VCaP (cell line): ENCODE measurements around the gene LTBP1.
A peak's percentile ranks its signal among the peaks of the same experiment; 100 is the strongest.

ENCODE experiments used
- H3K27ac ChIP-seq: fragments of 450-650 bp; 2 replicates; pipeline ENCODE4 v1.5.1; 2017
- CTCF ChIP-seq: fragments of 450-650 bp; conservative IDR thresholded peaks from 2 replicates; pipeline ENCODE4 v1.5.1; 2017; ENCODE audit warnings: mild to moderate bottlenecking, moderate library complexity

The LTBP1 gene

GRCh38 chr2:33340280-33340679 lies 393.5 kb downstream of the LTBP1 start:
- no peak for TF ChIP-seq CTCF
- H3K27ac ChIP-seq: no peak overlapping the region

DNA sequence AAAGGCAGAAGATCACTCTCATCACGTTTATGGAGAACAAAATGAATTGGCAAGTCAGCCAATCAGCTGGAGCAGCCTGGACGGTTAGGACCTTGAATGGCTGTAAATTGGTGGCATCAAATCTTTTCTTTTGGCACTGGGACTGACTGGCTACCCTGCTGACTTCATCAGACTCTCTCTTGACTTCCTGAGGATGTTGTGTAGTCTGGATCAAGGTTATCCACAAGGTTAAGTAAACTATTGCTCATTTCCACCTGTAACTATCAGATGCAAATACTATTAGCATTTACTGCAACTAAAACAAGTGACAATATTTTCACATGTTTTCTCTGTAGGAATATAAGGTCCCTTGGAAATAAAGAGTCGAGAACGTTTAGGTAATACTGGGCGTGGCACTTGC lies 395.4 kb downstream of the LTBP1 start:
- peak overlapping the region; percentile 10; the same call in 1 of the 2 replicates for H3K27ac ChIP-seq
- TF ChIP-seq CTCF: no peak

DNA sequence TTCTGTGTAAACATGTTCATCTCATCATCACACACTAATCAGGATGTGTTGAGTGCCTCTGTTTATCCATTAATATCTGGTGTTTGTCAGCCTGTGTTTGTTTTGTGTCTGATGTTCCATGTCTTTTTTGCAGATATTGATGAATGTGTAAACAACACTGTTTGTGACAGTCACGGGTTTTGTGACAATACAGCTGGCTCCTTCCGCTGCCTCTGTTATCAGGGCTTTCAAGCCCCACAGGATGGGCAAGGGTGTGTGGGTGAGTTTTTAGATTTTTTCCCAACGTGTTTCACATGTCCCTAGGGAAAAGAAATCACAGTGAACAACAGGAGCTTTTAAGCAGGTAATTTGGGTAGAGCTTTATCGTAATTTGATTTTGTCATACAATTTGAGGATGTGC lies 396.0 kb downstream of the LTBP1 start:
- no peak for TF ChIP-seq CTCF
- peak overlapping the region; percentile 10; the same call in 1 of the 2 replicates for H3K27ac ChIP-seq

DNA sequence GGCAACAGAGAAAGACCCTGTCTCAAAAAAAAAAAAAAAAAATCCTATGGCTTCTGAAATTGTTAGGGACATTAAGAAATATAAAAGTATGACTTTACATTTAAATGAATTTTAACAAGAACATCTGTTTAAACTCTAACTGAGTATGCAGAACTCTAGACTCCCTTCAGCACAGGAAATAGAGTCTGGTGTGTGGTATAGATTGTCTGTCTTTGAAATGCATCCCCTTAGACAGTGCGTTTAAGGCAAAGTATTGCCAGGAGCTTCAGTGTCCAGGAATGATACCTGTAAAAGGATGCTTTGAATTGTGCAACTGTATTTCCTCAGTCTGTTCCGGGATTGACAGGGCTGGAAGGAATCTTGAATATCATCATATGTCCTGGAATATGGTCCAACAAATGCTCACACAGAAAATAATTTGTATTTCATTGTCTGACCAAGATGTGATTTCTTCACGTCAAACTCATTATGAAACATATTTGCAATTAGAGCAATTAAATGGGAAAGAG lies 396.7 kb downstream of the LTBP1 start:
- H3K27ac ChIP-seq: 0 out of 2 replicates have a peak overlapping the region, but pooled peaks have one; percentile 10
- no peak for TF ChIP-seq CTCF

DNA sequence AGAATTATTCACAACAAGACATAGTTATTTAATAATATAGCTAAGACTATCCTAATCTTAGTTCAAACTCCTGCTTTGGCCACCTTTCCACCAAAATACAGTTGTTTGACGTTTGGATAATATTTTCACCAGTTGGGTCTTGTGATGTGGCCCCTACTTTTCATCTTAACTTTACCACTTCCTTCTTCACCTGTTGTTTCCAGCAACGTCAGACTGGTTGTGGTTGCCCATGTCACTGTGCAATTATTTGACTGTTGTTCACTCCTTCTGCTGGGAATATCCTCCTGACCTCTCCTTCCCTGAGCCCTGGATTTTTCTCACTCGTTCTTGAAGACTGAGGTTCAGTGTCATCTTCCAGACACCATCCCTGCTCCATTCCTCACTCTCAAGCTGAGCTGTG lies 397.5 kb downstream of the LTBP1 start:
- TF ChIP-seq CTCF: no peak

GRCh38 chr2:33347856-33348255 lies 401.1 kb downstream of the LTBP1 start:
- H3K27ac ChIP-seq: no peak overlapping the region
- no peak for TF ChIP-seq CTCF

More for the DNA sequence above, 397.5 kb downstream of the LTBP1 start:
- no peak overlapping the region for H3K27ac ChIP-seq

GRCh38 chr2:33350632-33351031 lies 403.9 kb downstream of the LTBP1 start:
- no peak overlapping the region for H3K27ac ChIP-seq
- no peak for TF ChIP-seq CTCF

GRCh38 chr2:33351781-33352180 lies 405.0 kb downstream of the LTBP1 start:
- TF ChIP-seq CTCF: no peak

More at GRCh38 chr2:33351781-33352180, 405.0 kb downstream of the LTBP1 start:
- no peak overlapping the region for H3K27ac ChIP-seq
